Astrocyte (in vitro differentiated cells and primary cell): Measurements from ENCODE around the gene NEK7. TPM values are rescaled to one million over a fixed set of nuclear protein-coding genes. Genes with fewer than 3 reads are reported as not detected.
A peak's percentile ranks its signal among the peaks of the same experiment; 100 is the strongest.

Experiments
- DNase-seq: peaks from one replicate; pipeline ENCODE4 v3.0.0-alpha.2; 2010; ENCODE audit warnings: low read depth
- FAIRE-seq: peaks from 2 replicates; lab custom pipeline; 2011; peaks lifted over from hg19 to GRCh38; lab: Jason Lieb, UNC
- H2AFZ ChIP-seq: 2 replicates; pipeline ENCODE4 v1.6.0; 2012; ENCODE audit warnings: low read depth, low read length, inconsistent platforms
- H3K27ac ChIP-seq: 2 replicates; pipeline ENCODE4 v1.5.1; 2011; ENCODE audit warnings: low read depth, low read length, inconsistent platforms
- H3K27me3 ChIP-seq: 2 replicates; pipeline ENCODE4 v1.6.0; 2011; ENCODE audit warnings: low read length, inconsistent platforms; ENCODE audit not compliant: insufficient read depth
- H3K36me3 ChIP-seq: 2 replicates; pipeline ENCODE4 v1.5.1; 2011; ENCODE audit warnings: low read length, inconsistent platforms; ENCODE audit not compliant: insufficient read depth
- H3K4me1 ChIP-seq: 2 replicates; pipeline ENCODE4 v1.5.1; 2011; ENCODE audit warnings: low read length, inconsistent platforms; ENCODE audit not compliant: insufficient read depth
- H3K4me2 ChIP-seq: 2 replicates; pipeline ENCODE4 v1.6.0; 2012; ENCODE audit warnings: low read length, inconsistent platforms
- H3K4me3 ChIP-seq: 2 replicates; pipeline ENCODE4 v1.5.1; 2011; ENCODE audit warnings: low read depth, mild to moderate bottlenecking, low read length, inconsistent platforms; ENCODE audit not compliant: insufficient read depth
- H3K79me2 ChIP-seq: 2 replicates; pipeline ENCODE4 v1.6.0; 2012; ENCODE audit warnings: mild to moderate bottlenecking, low read length, inconsistent platforms; ENCODE audit not compliant: insufficient read depth
- H3K9ac ChIP-seq: 2 replicates; pipeline ENCODE4 v1.6.0; 2012; ENCODE audit warnings: mild to moderate bottlenecking, low read length, inconsistent platforms
- H3K9me3 ChIP-seq: 2 replicates; pipeline ENCODE4 v1.5.1; 2012; ENCODE audit warnings: low read depth, mild to moderate bottlenecking, low read length, inconsistent platforms; ENCODE audit not compliant: insufficient read depth
- H4K20me1 ChIP-seq: 2 replicates; pipeline ENCODE4 v1.6.0; 2012; ENCODE audit warnings: low read length, inconsistent platforms; ENCODE audit not compliant: insufficient read depth
- H3K27ac Mint-ChIP-seq: one replicate; pipeline ENCODE4 v1.8.0; 2021; ENCODE audit warnings: mild to moderate bottlenecking, mixed read lengths; ENCODE audit not compliant: unreplicated experiment
- H3K27me3 Mint-ChIP-seq: one replicate; pipeline ENCODE4 v1.8.0; 2021; ENCODE audit warnings: low read depth, mixed read lengths; ENCODE audit not compliant: unreplicated experiment
- H3K36me3 Mint-ChIP-seq: one replicate; pipeline ENCODE4 v1.8.0; 2021; ENCODE audit warnings: low read depth, mixed read lengths; ENCODE audit not compliant: unreplicated experiment
- H3K4me1 Mint-ChIP-seq: one replicate; pipeline ENCODE4 v1.8.0; 2021; ENCODE audit warnings: low read depth, mixed read lengths; ENCODE audit not compliant: unreplicated experiment
- H3K4me3 Mint-ChIP-seq: one replicate; pipeline ENCODE4 v1.8.0; 2021; ENCODE audit warnings: mild to moderate bottlenecking, moderate library complexity, mixed read lengths; ENCODE audit not compliant: unreplicated experiment
- H3K9me3 Mint-ChIP-seq: one replicate; pipeline ENCODE4 v1.8.0; 2021; ENCODE audit warnings: mild to moderate bottlenecking, mixed read lengths; ENCODE audit not compliant: unreplicated experiment
- EZH2 ChIP-seq: IDR thresholded peaks from 2 replicates; pipeline ENCODE4 v1.6.1; 2012; ENCODE audit warnings: mild to moderate bottlenecking, low read length, inconsistent platforms; ENCODE audit not compliant: insufficient read depth
- total RNA-seq: library from RNA; stranded (reverse); gene quantifications from 2 replicates; pipeline ENCODE4 v1.2.1, GENCODE V29; 2021
- TF ChIP-seq, protein P1 (sequence below): IDR thresholded peaks from 2 replicates; pipeline ENCODE4 v1.5.1; 2011; ENCODE audit warnings: low read depth, mild to moderate bottlenecking, inconsistent platforms, low read length, moderate library complexity; ENCODE audit not compliant: insufficient read depth

NEK7 gene
- total RNA-seq, 1 donor from 2014 or later, result 125 TPM

DNA sequence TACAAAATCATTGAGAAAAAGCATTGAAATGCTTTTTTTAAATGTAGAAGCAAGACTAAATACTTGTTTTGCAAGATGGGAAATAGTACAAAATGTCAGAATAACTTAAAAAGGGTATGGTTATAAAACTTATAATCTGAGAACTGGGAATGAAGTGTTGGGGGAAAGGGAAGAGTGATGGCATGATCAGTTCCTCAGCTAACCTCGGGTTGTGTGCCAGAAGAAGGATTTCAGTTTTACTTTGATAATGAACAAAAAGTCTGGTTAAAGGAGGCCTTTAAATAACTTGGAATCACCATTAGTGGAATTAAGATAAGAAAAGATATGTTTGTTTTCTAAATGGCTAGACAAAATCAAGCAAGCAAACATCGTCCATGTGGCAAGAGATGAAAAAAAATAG, 20.7 kb downstream of the NEK7 start:
- H3K4me2 ChIP-seq, result no peak overlapping the region
- no peak overlapping the region for H2AFZ ChIP-seq
- no peaks in the 10 kb centered on the region for H3K27me3 Mint-ChIP-seq
- peaks cover 29% of the 10 kb centered on the region for H3K4me1 ChIP-seq
- no peak overlapping the region for H3K9ac ChIP-seq
- TF ChIP-seq EZH2, result no peak
- TF ChIP-seq, protein P1, sequence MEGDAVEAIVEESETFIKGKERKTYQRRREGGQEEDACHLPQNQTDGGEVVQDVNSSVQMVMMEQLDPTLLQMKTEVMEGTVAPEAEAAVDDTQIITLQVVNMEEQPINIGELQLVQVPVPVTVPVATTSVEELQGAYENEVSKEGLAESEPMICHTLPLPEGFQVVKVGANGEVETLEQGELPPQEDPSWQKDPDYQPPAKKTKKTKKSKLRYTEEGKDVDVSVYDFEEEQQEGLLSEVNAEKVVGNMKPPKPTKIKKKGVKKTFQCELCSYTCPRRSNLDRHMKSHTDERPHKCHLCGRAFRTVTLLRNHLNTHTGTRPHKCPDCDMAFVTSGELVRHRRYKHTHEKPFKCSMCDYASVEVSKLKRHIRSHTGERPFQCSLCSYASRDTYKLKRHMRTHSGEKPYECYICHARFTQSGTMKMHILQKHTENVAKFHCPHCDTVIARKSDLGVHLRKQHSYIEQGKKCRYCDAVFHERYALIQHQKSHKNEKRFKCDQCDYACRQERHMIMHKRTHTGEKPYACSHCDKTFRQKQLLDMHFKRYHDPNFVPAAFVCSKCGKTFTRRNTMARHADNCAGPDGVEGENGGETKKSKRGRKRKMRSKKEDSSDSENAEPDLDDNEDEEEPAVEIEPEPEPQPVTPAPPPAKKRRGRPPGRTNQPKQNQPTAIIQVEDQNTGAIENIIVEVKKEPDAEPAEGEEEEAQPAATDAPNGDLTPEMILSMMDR, result no peak
- FAIRE-seq, result no peak
- H3K27ac ChIP-seq, result no peak overlapping the region
- H4K20me1 ChIP-seq, result peaks cover 79% of the 10 kb centered on the region
- no peaks in the 10 kb centered on the region for H3K9me3 Mint-ChIP-seq
- H3K4me1 Mint-ChIP-seq, result peaks cover 63% of the 10 kb centered on the region
- no peaks in the 10 kb centered on the region for H3K27me3 ChIP-seq
- no peak for DNase-seq
- peak overlapping the region; percentile 41 for H3K4me3 Mint-ChIP-seq
- H3K9me3 ChIP-seq, result no peaks in the 10 kb centered on the region
- no peaks in the 10 kb centered on the region for H3K36me3 ChIP-seq
- H3K36me3 Mint-ChIP-seq, result no peaks in the 10 kb centered on the region
- H3K79me2 ChIP-seq, result peaks cover 100% of the 10 kb centered on the region
- no peak overlapping the region for H3K27ac Mint-ChIP-seq
- no peak overlapping the region for H3K4me3 ChIP-seq

GRCh38 chr1:198178615-198179014, 21.8 kb downstream of the NEK7 start:
- H3K4me1 Mint-ChIP-seq, result peaks cover 59% of the 10 kb centered on the region
- no peaks in the 10 kb centered on the region for H3K36me3 Mint-ChIP-seq
- H3K9me3 ChIP-seq, result no peaks in the 10 kb centered on the region
- peaks cover 29% of the 10 kb centered on the region for H3K4me1 ChIP-seq
- H3K27ac Mint-ChIP-seq, result no peak overlapping the region
- no peak for DNase-seq
- no peak overlapping the region for H3K4me3 ChIP-seq
- no peak overlapping the region for H3K4me2 ChIP-seq
- H3K36me3 ChIP-seq, result no peaks in the 10 kb centered on the region
- no peak overlapping the region for H3K4me3 Mint-ChIP-seq
- no peak overlapping the region for H2AFZ ChIP-seq
- no peaks in the 10 kb centered on the region for H3K27me3 Mint-ChIP-seq
- H4K20me1 ChIP-seq, result peaks cover 81% of the 10 kb centered on the region
- FAIRE-seq, result no peak
- H3K27ac ChIP-seq, result no peak overlapping the region
- H3K9me3 Mint-ChIP-seq, result no peaks in the 10 kb centered on the region
- H3K27me3 ChIP-seq, result no peaks in the 10 kb centered on the region
- TF ChIP-seq, protein P1, result no peak
- TF ChIP-seq EZH2, result no peak
- H3K9ac ChIP-seq, result no peak overlapping the region
- H3K79me2 ChIP-seq, result peaks cover 100% of the 10 kb centered on the region

DNA sequence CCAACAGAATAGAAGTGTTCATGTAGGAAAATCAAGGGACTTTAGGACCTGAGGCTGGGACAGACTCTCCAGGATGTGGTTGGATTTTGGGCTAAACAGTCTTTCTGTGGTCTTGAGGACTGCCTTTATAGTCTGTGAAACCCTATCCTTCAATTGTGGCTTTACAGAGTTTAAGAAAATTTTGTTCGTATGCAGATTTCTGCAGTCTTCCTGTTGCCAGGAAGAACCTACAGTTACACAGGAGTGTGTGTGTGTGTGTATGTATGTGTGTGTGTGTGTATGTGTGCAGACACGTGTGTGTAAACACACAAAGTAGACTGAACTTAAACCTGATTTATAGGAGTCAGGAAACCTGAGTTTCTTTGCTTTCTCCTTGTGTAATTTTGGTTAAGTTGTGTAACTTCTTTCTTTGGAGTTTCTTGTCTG, 22.8 kb downstream of the NEK7 start:
- H3K4me1 Mint-ChIP-seq, result peaks cover 55% of the 10 kb centered on the region
- H3K27me3 ChIP-seq, result no peaks in the 10 kb centered on the region
- FAIRE-seq (no peak), DNase-seq (peak; percentile 82)
- no peaks in the 10 kb centered on the region for H3K36me3 Mint-ChIP-seq
- no peaks in the 10 kb centered on the region for H3K27me3 Mint-ChIP-seq
- peaks cover 81% of the 10 kb centered on the region for H4K20me1 ChIP-seq
- H3K27ac ChIP-seq, result peak overlapping the region; percentile 28
- peak overlapping the region; percentile 72 for H3K4me2 ChIP-seq
- peaks cover 23% of the 10 kb centered on the region for H3K4me1 ChIP-seq
- H3K9me3 Mint-ChIP-seq, result no peaks in the 10 kb centered on the region
- no peaks in the 10 kb centered on the region for H3K9me3 ChIP-seq
- H3K4me3 ChIP-seq, result no peak overlapping the region
- no peak overlapping the region for H2AFZ ChIP-seq
- H3K27ac Mint-ChIP-seq, result no peak overlapping the region
- peak overlapping the region; percentile 11 for H3K4me3 Mint-ChIP-seq
- peak overlapping the region; percentile 11 for H3K9ac ChIP-seq
- peaks cover 100% of the 10 kb centered on the region for H3K79me2 ChIP-seq
- TF ChIP-seq, protein P1, result no peak
- TF ChIP-seq EZH2, result no peak
- no peaks in the 10 kb centered on the region for H3K36me3 ChIP-seq
